NCI-H1092 treated with DMSO at 0.1 percent for 48 hours (cell line): ENCODE measurements around the gene NDUFV3.
"Not testable (repeated sequence)": the region's sequence is repeated elsewhere in the genome, so short reads cannot be mapped to it uniquely, and the experiment has no call there.

Experiments
- DNase-seq: peaks from one replicate; lab custom pipeline; 2025; lab: John Stamatoyannopoulos, UW

Gene NDUFV3

DNA sequence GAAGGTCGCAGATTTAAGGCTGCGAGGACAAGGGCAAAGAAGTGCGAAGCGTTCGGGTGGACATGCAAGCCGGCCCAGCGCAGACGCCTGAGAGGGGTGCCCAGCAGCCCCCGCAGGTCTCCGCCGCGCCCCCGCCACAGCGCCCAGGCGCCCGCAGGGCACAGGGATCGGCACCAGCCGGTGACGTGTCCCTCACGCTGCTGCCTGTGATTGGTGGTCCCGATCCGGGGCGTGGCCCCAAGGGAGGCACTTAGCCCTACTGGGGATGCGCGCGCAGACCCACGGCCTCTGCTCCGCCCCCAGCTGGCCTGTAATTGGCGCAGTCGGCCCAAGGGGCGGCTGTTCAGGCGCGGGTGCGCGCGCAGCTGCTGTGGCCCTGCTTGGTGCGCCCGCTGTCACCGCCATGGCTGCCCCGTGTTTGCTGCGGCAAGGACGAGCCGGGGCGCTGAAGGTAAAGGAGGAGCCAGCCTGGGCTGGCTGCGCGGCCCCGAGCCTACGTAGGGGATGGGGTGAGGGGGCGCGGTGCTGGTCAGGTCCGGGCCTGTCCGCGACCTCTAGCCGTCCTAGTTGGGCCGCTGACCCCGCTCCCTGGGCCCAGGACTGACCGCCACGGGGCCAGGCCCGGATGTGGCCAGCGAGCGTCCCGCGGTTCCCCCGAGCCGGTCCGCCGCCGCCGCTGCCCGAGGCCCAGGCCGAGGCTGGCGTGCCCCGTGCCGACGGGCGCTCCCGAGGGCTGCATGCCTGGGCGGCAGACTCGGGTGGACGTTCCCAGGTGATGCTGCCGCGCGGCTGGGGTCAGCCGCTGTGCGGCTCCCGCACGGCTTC lies at the start of gene NDUFV3:
Gene NDUFV3, plus strand, starts transcription at position 379 of the 825 bp plus-strand sequence. Its CDS starts 25 bp downstream, at position 404.
- peak; percentile 99 for DNase-seq

DNA sequence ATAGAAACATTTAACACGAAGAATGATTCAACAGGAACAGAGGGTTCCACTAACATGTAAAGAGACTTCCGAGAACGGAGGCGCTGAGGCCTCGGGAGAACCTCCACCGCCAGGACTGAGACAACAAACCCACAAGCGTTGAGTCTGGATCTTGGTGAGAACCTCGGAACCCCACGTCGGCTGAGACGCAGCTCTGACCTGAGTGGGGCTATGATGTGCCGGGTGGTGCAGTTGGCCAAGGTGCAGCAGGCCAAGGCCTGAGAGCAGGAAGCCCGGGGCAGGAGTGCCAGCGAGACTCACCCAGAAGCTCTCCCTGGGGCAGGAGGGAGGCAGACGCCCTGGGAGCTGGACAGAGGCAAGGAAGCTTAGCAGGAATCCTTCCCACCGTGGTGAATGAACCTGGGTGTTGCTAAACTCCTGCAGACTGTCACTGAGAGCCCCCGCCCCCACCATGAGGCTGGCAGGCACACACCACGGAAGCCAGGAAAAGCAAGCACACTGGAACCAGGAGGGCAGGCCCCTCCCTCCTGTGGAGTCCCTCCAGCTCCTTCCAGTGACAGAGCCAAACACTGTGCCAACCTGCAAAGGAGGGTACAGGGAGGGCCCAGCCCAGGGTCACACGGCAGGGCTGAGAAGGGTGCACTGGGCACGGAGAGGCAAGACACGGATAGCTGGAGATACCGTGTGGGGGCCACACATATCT lies 48.5 kb upstream of the NDUFV3 start:
- no peak for DNase-seq

GRCh38 chr21:42845296-42845965 lies 47.7 kb upstream of the NDUFV3 start:
- peak; percentile 64 for DNase-seq

- DNase-seq, result no peak
These were observed 46.9 kb upstream of the NDUFV3 start for GRCh38 chr21:42846221-42846620.

DNA sequence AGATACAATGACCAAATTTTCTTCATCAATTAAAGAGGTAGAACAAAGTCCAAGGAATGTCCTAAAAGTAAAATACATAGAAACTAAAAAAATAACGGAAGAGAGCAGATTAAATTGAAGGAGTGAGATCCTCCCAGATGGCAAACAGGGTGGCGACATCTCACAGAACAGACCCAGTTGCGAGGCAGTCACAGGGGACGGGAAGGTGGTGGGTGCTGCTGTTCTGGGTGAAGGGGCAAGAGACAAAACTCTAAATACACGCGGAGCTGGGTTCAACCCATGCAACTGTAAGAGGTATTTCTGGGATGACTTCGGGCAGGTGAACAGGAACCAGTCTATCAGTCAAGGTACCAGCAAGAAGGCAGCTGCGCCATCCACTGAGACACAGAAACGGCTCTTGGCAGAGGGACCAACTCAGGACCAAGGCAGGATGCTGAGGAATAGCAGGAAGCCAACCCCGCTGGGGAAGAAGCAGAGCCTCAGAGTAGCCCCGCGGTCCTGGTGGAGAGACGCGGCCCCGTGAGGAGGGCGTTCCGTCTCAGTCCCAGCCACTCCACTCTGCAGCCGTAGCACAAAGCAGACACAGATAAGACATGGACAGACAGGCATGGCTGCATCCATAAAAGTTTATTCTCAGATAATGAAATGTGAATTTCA lies 45.9 kb upstream of the NDUFV3 start:
- no peak for DNase-seq

GRCh38 chr21:42847726-42848125 lies 45.4 kb upstream of the NDUFV3 start:
- no peak for DNase-seq

- not testable (repeated sequence) for DNase-seq
These were observed 44.8 kb upstream of the NDUFV3 start for GRCh38 chr21:42848144-42848931.

GRCh38 chr21:42848932-42849758 lies 44.0 kb upstream of the NDUFV3 start:
- no peak for DNase-seq

- DNase-seq, result no peak
These were observed 43.2 kb upstream of the NDUFV3 start for GRCh38 chr21:42849759-42850412.

GRCh38 chr21:42850463-42850862 lies 42.6 kb upstream of the NDUFV3 start:
- DNase-seq, result no peak

DNA sequence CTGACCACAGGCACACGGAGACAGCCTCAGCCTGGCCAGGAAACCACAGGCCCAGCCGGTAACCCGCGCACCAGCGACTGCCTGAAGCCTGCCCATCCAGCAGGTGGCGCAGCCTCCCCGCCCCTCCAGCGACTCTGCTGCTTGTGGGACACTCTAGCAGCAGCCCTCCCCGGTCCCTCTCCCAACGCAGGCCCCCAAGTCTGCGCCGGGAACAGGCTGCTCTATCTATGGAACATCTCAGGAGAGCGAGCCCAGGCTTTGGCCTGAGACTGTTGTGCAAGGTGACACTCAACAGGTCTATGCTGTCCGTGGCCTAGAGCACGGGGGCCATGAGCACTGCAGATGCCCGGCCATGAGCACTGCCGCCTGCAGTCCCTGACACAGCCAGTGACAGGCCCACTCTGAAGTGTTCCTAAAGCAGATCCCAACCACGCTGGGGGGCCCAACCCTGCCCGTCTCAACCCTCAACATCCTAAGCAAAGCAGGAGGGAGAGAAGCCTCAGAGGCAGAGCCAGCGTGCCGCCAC lies 42.2 kb upstream of the NDUFV3 start:
- no peak for DNase-seq

DNA sequence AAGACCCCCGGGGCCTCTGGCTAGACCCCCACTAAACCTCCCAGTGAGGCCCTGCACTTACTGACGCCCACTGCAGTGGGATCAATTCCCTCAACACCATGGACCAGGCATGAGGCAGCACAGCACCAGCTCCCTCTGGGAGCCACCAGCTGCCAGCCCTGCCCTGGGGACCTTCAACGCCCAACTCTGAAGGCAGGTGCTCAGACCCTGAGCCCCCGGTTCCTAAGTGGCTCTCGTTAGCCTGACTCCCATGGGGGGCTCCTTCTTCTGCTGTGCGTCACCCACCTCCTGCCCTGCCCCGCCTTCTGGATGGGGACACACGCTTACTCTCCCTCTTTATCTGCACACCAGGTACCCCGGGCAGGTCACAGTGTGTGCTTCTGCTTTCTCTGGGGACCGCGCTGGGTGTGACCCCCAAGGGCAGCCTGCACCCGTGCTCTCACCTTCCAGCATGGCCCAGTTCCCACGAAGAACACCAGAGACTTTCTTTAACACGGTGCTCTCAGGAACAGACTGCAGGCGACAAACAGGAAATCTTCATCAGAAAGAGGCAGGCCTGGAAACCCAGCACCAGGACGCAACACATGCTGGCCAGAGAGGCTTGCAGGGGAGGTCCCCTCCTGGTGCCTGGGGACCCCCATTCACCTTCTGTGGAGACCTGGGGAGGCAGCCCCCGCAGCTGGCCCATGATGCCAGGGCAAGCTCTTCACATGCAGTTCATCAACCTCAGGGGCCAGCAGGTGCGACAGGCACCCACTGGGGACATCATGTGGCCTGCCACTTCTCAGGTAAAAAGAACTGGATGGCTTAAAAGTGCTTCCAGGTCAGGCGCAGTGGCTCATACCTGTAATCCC lies 41.1 kb upstream of the NDUFV3 start:
- DNase-seq, result no peak

DNA sequence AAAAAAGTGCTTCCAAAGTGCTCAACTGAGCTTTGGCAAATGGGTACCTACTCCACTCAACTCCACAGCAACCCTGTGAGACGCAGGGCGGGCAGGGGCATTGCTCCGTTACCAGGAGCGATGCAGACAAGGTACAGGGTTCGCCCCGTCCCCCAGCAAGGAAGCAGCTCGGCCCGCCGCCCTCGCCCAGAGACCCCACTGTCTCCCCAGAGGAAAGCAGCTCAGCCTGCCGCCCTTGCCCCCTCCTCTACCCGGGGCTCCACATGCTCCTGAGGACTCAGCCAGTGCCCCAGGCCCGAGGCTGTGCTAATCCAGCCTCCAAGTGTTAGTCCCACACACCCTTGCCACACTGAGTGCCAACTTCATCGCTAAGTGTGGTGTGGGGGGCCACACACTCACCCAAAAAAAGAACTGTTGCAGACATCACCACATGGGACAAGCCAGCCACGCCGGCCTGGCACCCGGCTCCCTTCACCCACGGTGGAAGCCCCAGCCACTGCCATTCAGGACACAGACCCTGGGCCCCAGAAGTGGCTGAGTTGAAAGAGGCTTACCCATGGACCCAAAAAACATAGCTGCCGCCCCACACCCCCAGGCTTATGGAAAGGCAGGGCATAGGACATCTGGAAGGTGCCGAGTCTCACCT lies 40.1 kb upstream of the NDUFV3 start:
- no peak for DNase-seq

DNA sequence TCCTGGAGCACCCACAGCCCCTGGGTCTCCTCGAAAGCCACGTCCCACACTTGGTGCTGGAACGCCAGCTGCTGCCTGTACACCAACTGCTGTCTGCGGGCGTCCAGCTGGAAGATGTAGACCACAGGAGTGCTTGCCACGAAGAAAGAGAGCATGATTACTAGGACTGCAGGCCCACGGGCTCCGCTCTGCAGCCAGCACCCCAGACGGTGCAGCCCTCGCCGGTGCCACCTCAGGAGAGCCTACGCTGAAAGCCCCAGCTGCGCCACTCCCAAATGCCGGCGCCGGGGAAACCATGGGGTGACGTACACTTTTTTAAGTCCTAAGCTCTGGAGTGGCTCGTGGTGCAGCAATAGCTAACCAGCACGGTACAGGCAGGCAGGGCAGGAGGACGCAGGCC lies 39.5 kb upstream of the NDUFV3 start:
- no peak for DNase-seq

GRCh38 chr21:42854246-42855010 lies 38.7 kb upstream of the NDUFV3 start:
- DNase-seq, result no peak

DNA sequence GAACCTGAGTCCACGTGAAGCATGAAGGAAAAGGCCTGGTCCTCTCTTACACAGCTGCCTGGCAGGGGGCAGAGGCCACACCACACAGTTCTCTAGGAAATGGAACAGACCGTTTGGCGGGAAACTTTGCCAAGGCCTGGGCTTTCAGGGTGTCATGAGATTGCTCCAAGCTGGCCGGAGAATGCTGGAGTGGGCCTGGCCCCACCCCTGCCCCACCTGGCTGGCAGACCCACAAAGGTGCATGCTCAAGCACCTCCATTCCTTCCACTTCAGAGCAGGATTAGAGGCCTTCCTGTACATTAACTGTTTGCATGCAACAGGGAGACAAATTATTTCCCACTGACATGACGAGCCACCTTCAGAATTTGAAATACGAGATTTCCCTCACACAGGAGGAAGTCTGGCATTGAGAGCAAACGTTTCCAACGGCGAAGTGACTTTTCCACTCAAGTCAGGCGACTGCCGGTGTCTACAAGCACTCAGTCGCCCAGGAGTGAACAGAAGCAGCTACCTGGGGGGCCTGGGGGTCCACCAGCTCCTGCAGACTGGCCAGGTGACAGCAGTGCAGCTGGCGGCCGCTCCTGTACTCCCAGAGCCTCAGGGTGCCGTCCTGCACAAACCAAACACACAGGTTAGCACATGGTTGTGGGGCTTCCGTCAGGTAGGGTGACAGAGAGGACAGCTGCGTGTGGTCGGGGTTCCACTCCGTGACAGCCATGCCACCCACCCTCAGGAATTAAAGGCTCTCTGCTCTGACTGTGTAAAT lies 37.8 kb upstream of the NDUFV3 start:
- DNase-seq, result no peak

- DNase-seq, result no peak
These were observed 37.2 kb upstream of the NDUFV3 start for GRCh38 chr21:42855937-42856335.
